HEK293T (cell line): ENCODE data around the gene SYF2.

Experiments used
- BHLHE40 ChIP-seq: fragments of 450-650 bp; IDR thresholded peaks from 2 replicates; pipeline ENCODE4 v1.6.1; 2016; ENCODE audit warnings: mild to moderate bottlenecking, moderate library complexity, borderline replicate concordance
- CTBP1 ChIP-seq: fragments of 450-650 bp; IDR thresholded peaks from 2 replicates; pipeline ENCODE4 v1.6.1; 2016; ENCODE audit warnings: borderline replicate concordance
- ELF4 ChIP-seq: fragments of 450-650 bp; IDR thresholded peaks from 2 replicates; pipeline ENCODE4 v1.6.1; 2017; ENCODE audit warnings: antibody characterized with exemption
- FOXA1 ChIP-seq: fragments of 450-650 bp; IDR thresholded peaks from 2 replicates; pipeline ENCODE4 v1.6.1; 2016; ENCODE audit warnings: mild to moderate bottlenecking
- LEF1 ChIP-seq: fragments of 450-650 bp; IDR thresholded peaks from 2 replicates; pipeline ENCODE4 v1.6.1; 2017; ENCODE audit warnings: mild to moderate bottlenecking, borderline replicate concordance
- SP1 ChIP-seq: fragments of 450-650 bp; IDR thresholded peaks from 2 replicates; pipeline ENCODE4 v1.6.1; 2017
- SUZ12 ChIP-seq: fragments of 450-650 bp; IDR thresholded peaks from 2 replicates; pipeline ENCODE4 v1.6.1; 2016; ENCODE audit warnings: mild to moderate bottlenecking
- TARDBP ChIP-seq: fragments of 450-650 bp; IDR thresholded peaks from 2 replicates; pipeline ENCODE4 v1.6.1; 2016
- ZNF384 ChIP-seq: fragments of 450-650 bp; IDR thresholded peaks from 2 replicates; pipeline ENCODE4 v1.6.1; 2016

DNA sequence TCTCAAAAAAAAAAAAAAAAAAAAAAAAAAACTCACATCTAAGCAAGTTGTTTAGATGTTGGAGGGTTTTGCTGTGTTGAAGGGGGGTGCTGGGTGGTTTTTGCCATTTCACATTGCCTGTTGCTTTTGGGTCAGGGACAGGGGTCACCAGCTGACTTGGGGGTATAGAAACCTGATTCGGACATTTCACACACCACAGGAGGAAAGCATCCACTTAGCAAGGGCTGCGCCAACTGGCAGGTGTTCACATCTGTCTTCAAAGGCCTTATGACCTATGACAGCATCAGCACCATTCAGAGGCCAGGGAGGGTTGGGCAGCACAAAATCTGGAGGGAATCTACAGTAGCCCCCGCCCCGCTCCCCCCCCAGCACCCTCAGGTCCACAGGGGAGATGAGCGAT is 45.2 kb downstream of the SYF2 start:
- TF ChIP-seq LEF1 (no peak), SP1 (no peak), SUZ12 (no peak), BHLHE40 (no peak), ELF4 (no peak), ZNF384 (no peak), CTBP1 (no peak), FOXA1 (no peak), TARDBP (no peak)
